Activated CD8-positive, alpha-beta memory T cell treated with anti-CD3 and anti-CD28 coated beads, Interleukin-2, amount 50 U/mL, for 1 hour (primary cell): ENCODE data around the gene HOXC10.

Source experiments
- DNase-seq: peaks from one replicate; pipeline ENCODE4 v3.0.0-alpha.2; 2020; ENCODE audit errors: extremely low read depth

HOXC10 gene

GRCh38 chr12:53965281-53966084 lies 19.5 kb upstream of the HOXC10 start:
- no peak for DNase-seq

- no peak for DNase-seq
These were observed 18.9 kb upstream of the HOXC10 start for GRCh38 chr12:53966085-53966384.

- no peak for DNase-seq
These were observed 18.4 kb upstream of the HOXC10 start for GRCh38 chr12:53966385-53967133.

DNA sequence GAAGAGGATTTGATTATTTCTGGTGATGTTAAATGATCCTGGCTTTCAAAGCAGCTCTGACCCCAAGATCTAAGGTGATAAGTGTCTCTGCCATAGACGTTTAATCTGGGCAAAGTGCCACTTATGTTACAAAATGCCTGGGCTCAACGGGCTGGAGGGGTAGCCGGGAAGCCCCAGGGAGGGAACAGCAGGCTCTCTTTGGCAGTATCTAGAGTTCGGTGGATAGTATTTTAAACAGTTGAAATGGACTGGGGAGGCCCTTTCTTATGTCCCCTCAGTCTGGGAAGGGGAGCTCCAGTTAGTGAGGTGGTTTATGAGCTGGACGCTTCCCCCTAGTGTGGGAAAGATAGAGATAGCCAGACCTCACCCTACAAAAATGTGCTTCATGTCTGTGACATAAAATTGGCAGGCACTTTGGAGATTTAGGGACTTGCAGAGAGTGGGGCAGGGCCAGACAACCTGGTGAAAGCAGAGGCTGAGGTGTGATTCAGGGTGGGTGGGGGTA lies 17.5 kb upstream of the HOXC10 start:
- DNase-seq, result no peak

DNA sequence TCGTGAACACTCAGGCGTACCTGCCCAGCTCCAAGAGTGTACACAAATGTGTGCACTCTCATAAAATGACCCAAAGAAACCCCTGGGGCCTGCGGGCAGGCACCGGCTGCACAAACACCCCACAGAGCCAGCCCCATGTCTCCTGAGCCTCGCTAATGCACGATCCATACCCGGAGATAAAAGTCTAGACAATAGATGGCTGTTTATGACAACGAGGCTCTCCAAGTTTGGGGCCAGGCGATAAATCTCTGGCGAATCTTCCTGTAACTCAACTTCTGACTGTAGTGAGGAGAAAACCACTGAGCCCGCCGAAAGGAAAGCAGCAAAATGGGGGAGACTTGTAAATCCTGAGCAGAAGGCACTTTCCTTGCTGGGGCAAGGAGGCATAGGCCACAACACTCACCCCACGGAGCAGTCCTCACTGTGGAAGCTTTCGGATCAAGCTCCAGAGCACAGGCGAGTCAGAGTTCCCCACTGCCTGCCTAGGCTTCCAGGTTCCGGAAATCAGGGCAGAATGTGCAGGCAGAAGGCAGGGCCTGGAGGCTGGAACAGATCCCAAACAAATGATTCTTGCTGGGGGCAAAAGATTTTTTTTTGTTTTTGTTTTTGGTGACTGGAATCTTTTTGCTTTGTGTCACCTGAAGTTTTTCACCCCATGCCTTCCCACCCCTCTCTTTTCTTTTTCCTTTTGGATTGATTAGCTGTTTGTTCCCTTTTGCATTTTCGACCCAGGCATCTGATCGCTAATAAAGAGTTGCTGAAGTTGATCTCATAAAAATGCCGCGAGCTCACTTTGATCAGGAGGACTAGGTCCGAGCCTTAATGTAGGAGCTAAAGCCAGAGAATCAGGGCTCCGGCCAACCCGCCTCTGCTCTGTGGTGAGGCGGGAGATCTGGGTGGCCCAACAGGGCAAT lies 16.5 kb upstream of the HOXC10 start:
- no peak for DNase-seq

DNA sequence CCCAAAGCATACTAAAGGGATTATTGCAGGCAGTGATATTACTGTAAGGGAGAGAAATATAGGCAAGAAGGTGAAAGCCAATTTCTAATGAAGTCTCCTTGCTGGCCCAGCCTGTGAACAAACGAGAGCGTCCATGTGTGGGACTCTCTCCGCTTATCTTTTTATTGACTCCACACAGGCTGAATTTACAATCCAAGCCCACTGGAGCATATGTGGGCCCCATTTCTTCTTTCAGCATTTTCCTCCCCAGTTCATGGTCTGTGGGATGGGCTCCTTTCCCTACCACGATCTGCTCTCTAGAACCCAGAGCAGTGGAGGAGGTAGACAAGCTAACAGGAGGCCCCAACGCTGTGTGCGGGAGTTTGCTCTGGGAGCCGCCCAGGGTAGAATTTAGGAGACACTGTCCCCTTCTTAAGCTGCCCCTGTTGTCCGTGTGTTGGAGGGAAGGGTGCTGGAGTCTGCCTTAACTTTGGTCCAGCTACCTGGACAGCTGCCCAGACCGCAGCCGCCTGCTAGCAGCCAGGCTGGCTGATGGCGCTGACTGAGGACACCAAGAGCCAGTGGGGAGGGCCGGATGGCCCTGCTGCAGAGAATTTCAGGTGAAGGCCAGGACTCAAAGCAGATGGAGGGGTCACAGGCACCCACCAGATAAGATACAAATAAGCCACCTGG lies 15.2 kb upstream of the HOXC10 start:
- no peak for DNase-seq

DNA sequence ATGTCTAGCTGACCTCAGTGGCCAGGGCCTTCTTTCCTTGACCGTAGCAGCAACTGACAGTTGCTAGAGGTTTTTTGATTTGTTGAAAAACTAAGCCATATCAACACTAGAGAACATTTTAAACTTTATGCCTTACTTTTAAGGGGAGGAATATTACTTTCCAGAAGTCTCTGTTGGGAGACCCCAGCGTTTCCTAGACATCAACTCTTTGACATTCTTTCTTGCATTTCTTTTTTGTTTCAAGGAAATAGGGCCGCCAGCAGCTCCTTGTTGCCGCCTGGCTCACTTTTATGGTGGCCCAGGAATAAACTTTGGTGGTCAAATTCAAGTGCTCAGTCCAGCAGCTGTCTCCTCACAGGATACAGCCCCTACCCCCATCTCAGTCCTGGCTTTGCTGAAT lies 14.5 kb upstream of the HOXC10 start:
- no peak for DNase-seq

DNA sequence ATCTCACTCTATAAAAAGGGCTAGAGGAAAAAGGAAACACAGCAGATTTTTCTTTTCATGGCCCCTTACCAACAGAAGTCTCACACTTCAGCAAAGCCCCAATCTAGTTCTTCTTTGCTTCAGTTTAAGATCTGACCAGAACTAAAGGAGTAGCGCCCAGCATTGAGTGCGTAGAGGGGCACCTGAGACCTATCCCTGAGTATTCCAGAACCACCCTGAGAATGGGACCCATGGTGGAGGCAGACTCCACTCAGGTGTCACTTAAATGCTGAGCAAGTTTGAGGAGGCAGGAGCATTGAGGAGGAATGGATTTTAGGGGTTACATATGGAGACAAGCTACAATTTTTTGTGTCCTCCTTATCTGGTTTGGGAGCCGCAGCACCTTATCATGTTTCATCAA lies 13.8 kb upstream of the HOXC10 start:
- no peak for DNase-seq

DNA sequence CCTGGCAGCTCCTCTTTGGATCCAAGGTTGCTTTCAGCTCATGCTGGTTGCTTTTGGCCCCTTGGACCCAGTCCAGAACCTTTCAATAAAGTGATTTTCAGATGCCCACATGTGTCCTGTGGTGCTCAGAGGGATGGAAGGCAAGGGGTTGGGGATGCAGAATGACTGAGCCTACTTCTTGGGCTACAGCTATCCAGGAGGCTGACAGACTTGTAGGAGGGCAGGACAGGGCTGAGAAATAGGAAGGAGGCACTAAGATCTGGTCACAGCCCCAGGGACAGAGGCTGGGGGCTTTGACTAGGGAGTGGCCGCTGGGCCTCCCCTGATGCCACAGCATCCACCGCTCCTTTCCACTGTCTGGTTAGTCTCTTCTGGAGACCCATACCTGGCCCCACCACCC lies 13.3 kb upstream of the HOXC10 start:
- DNase-seq, result no peak

- DNase-seq, result no peak
These were observed 12.7 kb upstream of the HOXC10 start for GRCh38 chr12:53972152-53972702.

GRCh38 chr12:53972722-53973235 lies 12.2 kb upstream of the HOXC10 start, which contains the start of gene HOXC11:
Gene HOXC11 (plus strand): TSS chr12:53973126. CDS start chr12:53973242, 116 bp downstream.
- no peak for DNase-seq

DNA sequence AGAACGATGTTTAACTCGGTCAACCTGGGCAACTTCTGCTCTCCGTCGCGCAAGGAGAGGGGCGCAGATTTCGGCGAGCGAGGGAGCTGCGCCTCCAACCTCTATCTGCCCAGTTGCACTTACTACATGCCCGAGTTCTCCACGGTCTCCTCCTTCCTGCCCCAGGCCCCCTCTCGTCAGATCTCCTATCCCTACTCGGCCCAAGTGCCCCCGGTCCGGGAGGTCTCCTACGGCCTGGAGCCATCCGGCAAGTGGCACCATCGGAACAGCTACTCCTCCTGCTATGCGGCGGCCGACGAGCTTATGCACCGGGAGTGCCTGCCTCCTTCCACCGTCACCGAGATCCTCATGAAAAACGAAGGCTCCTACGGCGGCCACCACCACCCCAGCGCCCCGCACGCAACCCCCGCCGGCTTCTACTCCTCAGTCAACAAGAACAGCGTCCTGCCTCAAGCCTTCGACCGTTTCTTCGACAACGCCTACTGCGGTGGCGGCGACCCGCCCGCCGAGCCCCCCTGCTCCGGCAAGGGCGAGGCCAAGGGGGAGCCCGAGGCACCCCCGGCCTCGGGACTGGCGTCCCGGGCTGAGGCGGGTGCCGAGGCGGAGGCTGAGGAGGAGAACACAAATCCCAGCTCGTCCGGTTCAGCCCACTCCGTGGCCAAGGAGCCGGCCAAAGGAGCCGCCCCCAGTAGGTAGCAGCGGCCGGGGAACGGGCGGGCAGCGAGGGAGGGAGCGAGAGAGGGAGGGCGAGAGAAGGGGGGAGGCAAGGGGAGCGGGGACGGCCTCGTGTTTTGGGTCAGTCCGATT lies 11.5 kb upstream of the HOXC10 start:
- no peak for DNase-seq

GRCh38 chr12:53974084-53975063 lies 10.6 kb upstream of the HOXC10 start, which contains the start of gene HOTAIR:
Gene HOTAIR (minus strand): TSS chr12:53974954.
- DNase-seq, result no peak

- no peak for DNase-seq
These were observed 9.9 kb upstream of the HOXC10 start for GRCh38 chr12:53975064-53975471.

DNA sequence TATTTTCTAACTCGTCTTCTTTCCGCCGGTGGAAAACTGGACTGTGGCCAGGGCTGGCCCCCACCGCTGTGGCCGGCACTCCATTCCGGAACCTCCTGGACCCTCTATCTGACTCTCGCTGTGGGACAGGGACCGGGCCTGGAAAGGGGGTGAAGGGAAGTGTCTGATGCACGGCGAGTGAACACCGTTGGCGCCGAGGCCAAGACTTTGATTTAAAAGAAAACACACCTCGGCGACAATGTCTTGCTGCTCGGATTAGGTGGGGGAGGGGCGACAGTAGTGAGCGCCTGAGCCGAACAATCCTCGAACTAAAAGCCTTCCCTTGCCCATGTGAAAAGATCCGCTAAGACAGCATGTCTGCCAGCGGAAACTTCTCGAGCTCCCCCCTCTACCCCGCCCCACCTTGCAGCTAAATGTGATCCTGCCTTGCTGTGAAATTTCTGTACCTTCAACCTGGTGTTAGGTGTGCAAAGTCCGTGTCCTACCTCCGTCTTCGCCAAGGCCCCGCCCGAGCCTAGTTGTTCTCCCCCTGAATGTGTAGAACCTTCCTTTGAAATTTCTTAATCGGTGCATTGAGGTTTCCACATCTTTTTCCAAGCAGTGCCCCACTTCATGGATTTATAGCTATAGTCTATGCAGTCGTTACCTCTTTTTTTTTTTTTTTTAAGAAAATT lies 9.3 kb upstream of the HOXC10 start:
- no peak for DNase-seq

DNA sequence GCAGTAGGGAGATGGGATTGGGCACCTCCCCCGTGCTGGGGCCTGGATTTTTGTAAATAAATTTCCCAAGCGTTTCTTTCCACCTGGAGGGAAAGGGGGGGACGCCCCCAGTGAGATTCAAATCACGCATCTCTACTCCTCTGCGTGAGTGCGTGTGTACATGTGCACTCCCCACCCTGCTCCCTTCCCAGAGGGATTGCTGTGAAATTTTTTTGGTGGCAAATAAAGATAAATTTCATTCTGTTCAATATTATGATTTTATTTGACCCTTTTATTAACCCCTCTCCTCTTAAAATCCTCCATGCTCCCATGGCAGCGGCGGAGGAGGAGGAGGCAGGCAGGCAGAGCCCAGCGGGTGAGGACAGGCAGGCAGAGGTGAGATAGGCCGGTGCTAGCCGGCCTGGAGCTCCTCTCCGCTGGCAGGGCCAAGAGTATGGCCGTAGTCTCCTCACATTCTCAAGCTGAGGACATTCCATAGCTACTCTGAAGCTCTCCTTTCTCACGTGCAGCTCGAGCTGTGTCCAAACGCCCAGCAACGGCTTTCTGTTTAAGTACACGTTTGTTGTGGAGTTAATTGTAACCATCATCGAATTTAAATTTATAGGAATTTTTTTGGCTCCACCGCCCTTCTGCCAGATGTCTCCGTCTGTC lies 8.6 kb upstream of the HOXC10 start:
- no peak for DNase-seq

- DNase-seq, result no peak
These were observed 7.9 kb upstream of the HOXC10 start for GRCh38 chr12:53976823-53977595.
